IPS-11a (cell line): ENCODE data around the gene CCDC197.

Source experiments
- H3K4me3 ChIP-seq: one replicate; pipeline ENCODE4 v1.5.1; 2013; ENCODE audit warnings: low read depth, low read length, control low read depth

CCDC197 gene

GRCh38 chr14:94022532-94023411, 25.7 kb downstream of the CCDC197 start:
- H3K4me3 ChIP-seq, result no peak overlapping the region

- H3K4me3 ChIP-seq, result no peak overlapping the region
These were observed 27.4 kb downstream of the CCDC197 start for GRCh38 chr14:94024549-94024948.

- no peak overlapping the region for H3K4me3 ChIP-seq
These were observed 28.6 kb downstream of the CCDC197 start for GRCh38 chr14:94025720-94026119.

GRCh38 chr14:94026173-94026888, 29.2 kb downstream of the CCDC197 start, which contains the start of gene OTUB2:
Gene OTUB2, plus strand, starts transcription at chr14:94026340. Its CDS starts 198 bp downstream, at chr14:94026538.
- H3K4me3 ChIP-seq, result peak within 1 kb of the TSS; percentile 39

GRCh38 chr14:94026889-94027469, 29.9 kb downstream of the CCDC197 start:
- H3K4me3 ChIP-seq, result peak overlapping the region; percentile 39

GRCh38 chr14:94027566-94028449, 30.7 kb downstream of the CCDC197 start:
- H3K4me3 ChIP-seq, result no peak overlapping the region

- no peak overlapping the region for H3K4me3 ChIP-seq
These were observed 31.3 kb downstream of the CCDC197 start for GRCh38 chr14:94028450-94028826.

GRCh38 chr14:94029265-94029664, 32.2 kb downstream of the CCDC197 start:
- no peak overlapping the region for H3K4me3 ChIP-seq

- H3K4me3 ChIP-seq, result no peak overlapping the region
These were observed 32.6 kb downstream of the CCDC197 start for GRCh38 chr14:94029671-94030203.

- H3K4me3 ChIP-seq, result no peak overlapping the region
These were observed 33.5 kb downstream of the CCDC197 start for GRCh38 chr14:94030571-94030970.

GRCh38 chr14:94031161-94031882, 34.2 kb downstream of the CCDC197 start:
- no peak overlapping the region for H3K4me3 ChIP-seq

GRCh38 chr14:94031883-94032279, 34.8 kb downstream of the CCDC197 start:
- H3K4me3 ChIP-seq, result no peak overlapping the region

- no peak overlapping the region for H3K4me3 ChIP-seq
These were observed 37.8 kb downstream of the CCDC197 start for GRCh38 chr14:94034886-94035285.

GRCh38 chr14:94036313-94037167, 39.4 kb downstream of the CCDC197 start:
- no peak overlapping the region for H3K4me3 ChIP-seq

GRCh38 chr14:94037954-94038353, 40.9 kb downstream of the CCDC197 start:
- H3K4me3 ChIP-seq, result no peak overlapping the region

GRCh38 chr14:94038510-94038909, 41.4 kb downstream of the CCDC197 start:
- no peak overlapping the region for H3K4me3 ChIP-seq

- no peak overlapping the region for H3K4me3 ChIP-seq
These were observed 42.0 kb downstream of the CCDC197 start for GRCh38 chr14:94038921-94039629.

GRCh38 chr14:94040247-94040646, 43.1 kb downstream of the CCDC197 start:
- no peak overlapping the region for H3K4me3 ChIP-seq
